Upper lobe of left lung (tissue), 6 donors: ENCODE results near the gene CDC7. TPM values are rescaled to one million over a fixed set of nuclear protein-coding genes. Genes with fewer than 3 reads are reported as not detected.

Experiments
- ATAC-seq, 2 donors: fragments of 200-7000 bp; cut with Tn5 transposase; one replicate each; pipeline ENCODE4 v1.9.1; 2022; ENCODE audit warnings: mild to moderate bottlenecking in 2 of 2, moderate library complexity in 2 of 2; ENCODE audit not compliant: low FRiP score in 2 of 2
- DNase-seq, 2 donors: peaks; one replicate each; pipeline ENCODE4 v3.0.0-alpha.2; 2019 to 2020
- H3K27ac ChIP-seq, 4 donors: fragments of 200-600 bp; sonication (generic); one replicate each; pipeline ENCODE4 v1.5.1; 2016 to 2019
- H3K27me3 ChIP-seq, 4 donors: fragments of 200-600 bp; sonication (generic); one replicate each; pipeline ENCODE4 v1.5.1; 2017 to 2019
- H3K36me3 ChIP-seq, 4 donors: fragments of 200-600 bp; sonication (generic); one replicate each; pipeline ENCODE4 v1.5.1; 2016 to 2019
- H3K4me1 ChIP-seq, 4 donors: fragments of 200-600 bp; sonication (generic); one replicate each; pipeline ENCODE4 v1.5.1; 2018 to 2019
- H3K4me3 ChIP-seq, 4 donors: fragments of 200-600 bp; sonication (generic); one replicate each; pipeline ENCODE4 v1.5.1; 2017 to 2019; ENCODE audit warnings: mild to moderate bottlenecking in 2 of 4, moderate library complexity in 1 of 4
- H3K9me3 ChIP-seq, 4 donors: fragments of 200-600 bp; sonication (generic); one replicate each; pipeline ENCODE4 v1.5.1; 2018 to 2019
- CTCF ChIP-seq, 6 experiments: fragments of 450-650 bp in 4 of 6; fragments of 200-600 bp in 2 of 6; sonication (generic) in 2 of 6; IDR thresholded peaks; one replicate each; pipeline ENCODE4 v1.5.1; 2016 to 2019; ENCODE audit warnings: antibody characterized with exemption in 6 of 6
- EP300 ChIP-seq, 4 donors: sonication (generic); formaldehyde crosslinking; IDR thresholded peaks; one replicate each; pipeline ENCODE4 v1.5.1; 2017; ENCODE audit warnings: antibody characterized with exemption in 4 of 4, control low read depth in 2 of 4
- POLR2A ChIP-seq, 4 donors: fragments of 450-650 bp; IDR thresholded peaks; one replicate each; pipeline ENCODE4 v1.5.1; 2016 to 2017; ENCODE audit warnings: antibody characterized with exemption in 4 of 4, mild to moderate bottlenecking in 2 of 4
- POLR2AphosphoS5 ChIP-seq, 2 donors: sonication (generic); formaldehyde crosslinking; IDR thresholded peaks; one replicate each; pipeline ENCODE4 v1.5.1; 2017; ENCODE audit warnings: antibody characterized with exemption in 2 of 2
- WGBS, 2 donors: methylation state at CpG; one replicate each; pipeline ENCODE4 v1.1.5; 2017 to 2018; 5-methylcytosine and 5-hydroxymethylcytosine counted together
- total RNA-seq, 6 donors: library from RNA; depleted of rRNA in 4 of 6; stranded (reverse); fragments of >200 nt in 4 of 6; gene quantifications; one replicate each; pipeline versions ENCODE4 v1.1.0 to v1.2.1, GENCODE V29; 2016 to 2021
- donor health status: DM: no; HTN: no; CAD: no; lungs with moderate emphysema.
- donor health status: DM: no; HTN: yes; CAD: no; lungs with severe emphysema.

CDC7 gene
- total RNA-seq, 6 donors from 2014 or later: 1.6 to 6.2 (median 2.6) TPM

- TF ChIP-seq POLR2AphosphoS5 (IDR thresholded peaks at IDR 0.05): no peak
- TF ChIP-seq EP300 (IDR thresholded peaks at IDR 0.05): no peak
- TF ChIP-seq CTCF (IDR thresholded peaks at IDR 0.05): no peak
- no peak for TF ChIP-seq POLR2A (IDR thresholded peaks at IDR 0.05)
- no peaks in the 10 kb centered on the region for H3K36me3 ChIP-seq
Observed at GRCh38 chr1:91501971-91502671, 1.5 kb downstream of the CDC7 start.

GRCh38 chr1:91502672-91503184 is 2.1 kb downstream of the CDC7 start:
- Histone ChIP-seq H3K4me3 (no peak overlapping the region), H3K27me3 (no peaks in the 10 kb centered on the region), H3K36me3 (no peaks in the 10 kb centered on the region), H3K9me3 (no peaks in the 10 kb centered on the region), H3K27ac (peak overlapping the region in 1 of 4 donors; percentile 86), H3K4me1 (peaks cover 7 to 21% (median 14%) of the 10 kb centered on the region in 4 donors)
- ATAC-seq (no peak), DNase-seq (no peak)
- 77 to 82% methylated on average over 2 of the region's 2 CpGs for WGBS, 2 donors
- TF ChIP-seq CTCF (IDR thresholded peaks at IDR 0.05) (no peak), POLR2AphosphoS5 (IDR thresholded peaks at IDR 0.05) (no peak), POLR2A (IDR thresholded peaks at IDR 0.05) (no peak), EP300 (IDR thresholded peaks at IDR 0.05) (no peak)

More at GRCh38 chr1:91501971-91502671, 1.5 kb downstream of the CDC7 start:
- WGBS, 2 donors: 33 to 41% methylated on average over 5 of the region's 5 CpGs
- peak overlapping the region in 3 of 4 donors; percentile 79 to 93 (median 86) for H3K27ac ChIP-seq
- peak overlapping the region in 3 of 4 donors; percentile 40 to 78 (median 73) for H3K4me3 ChIP-seq
- no peaks in the 10 kb centered on the region for H3K9me3 ChIP-seq
- H3K4me1 ChIP-seq: peaks cover 7 to 21% (median 14%) of the 10 kb centered on the region in 4 donors
- ATAC-seq: no peak
- no peak for DNase-seq
- no peaks in the 10 kb centered on the region for H3K27me3 ChIP-seq

GRCh38 chr1:91503332-91503900 is 2.8 kb downstream of the CDC7 start:
- Histone ChIP-seq H3K36me3 (no peaks in the 10 kb centered on the region), H3K4me1 (peaks cover 7 to 21% (median 14%) of the 10 kb centered on the region in 4 donors), H3K9me3 (no peaks in the 10 kb centered on the region), H3K27ac (no peak overlapping the region), H3K27me3 (no peaks in the 10 kb centered on the region), H3K4me3 (no peak overlapping the region)
- ATAC-seq: no peak
- TF ChIP-seq CTCF (IDR thresholded peaks at IDR 0.05) (no peak), POLR2A (IDR thresholded peaks at IDR 0.05) (no peak), EP300 (IDR thresholded peaks at IDR 0.05) (no peak), POLR2AphosphoS5 (IDR thresholded peaks at IDR 0.05) (no peak)
- DNase-seq: no peak

GRCh38 chr1:91503975-91504530 is 3.4 kb downstream of the CDC7 start:
- no peak for TF ChIP-seq POLR2AphosphoS5 (IDR thresholded peaks at IDR 0.05)
- TF ChIP-seq POLR2A (IDR thresholded peaks at IDR 0.05): no peak
- ATAC-seq: no peak
- no peak overlapping the region for H3K4me3 ChIP-seq
- 82 to 100% methylated on average over 1 of the region's 1 CpG for WGBS, 2 donors
- DNase-seq: no peak
- no peaks in the 10 kb centered on the region for H3K27me3 ChIP-seq
- no peaks in the 10 kb centered on the region for H3K9me3 ChIP-seq
- no peaks in the 10 kb centered on the region for H3K36me3 ChIP-seq
- H3K4me1 ChIP-seq: peaks cover 7 to 21% (median 14%) of the 10 kb centered on the region in 4 donors
- no peak overlapping the region for H3K27ac ChIP-seq

GRCh38 chr1:91505086-91505485 is 4.4 kb downstream of the CDC7 start:
- no peaks in the 10 kb centered on the region for H3K27me3 ChIP-seq
- no peak overlapping the region for H3K4me3 ChIP-seq
- peaks cover 5 to 19% (median 10%) of the 10 kb centered on the region in 4 donors for H3K4me1 ChIP-seq
- DNase-seq (no peak), ATAC-seq (no peak)
- no peaks in the 10 kb centered on the region for H3K9me3 ChIP-seq
- WGBS, 2 donors: 51 to 54% methylated on average over 3 of the region's 3 CpGs
- TF ChIP-seq POLR2AphosphoS5 (IDR thresholded peaks at IDR 0.05) (no peak), EP300 (IDR thresholded peaks at IDR 0.05) (no peak), POLR2A (IDR thresholded peaks at IDR 0.05) (no peak), CTCF (IDR thresholded peaks at IDR 0.05) (no peak)
- no peak overlapping the region for H3K27ac ChIP-seq
- peaks cover 0 to 2% (median 0%) of the 10 kb centered on the region in 4 donors for H3K36me3 ChIP-seq
